GM20431 (cell line): Measurements from ENCODE around the gene CCDC182.

Experiments
- in situ Hi-C: fragments of 300-500 bp; cut with MseI, MboI; formaldehyde crosslinking; loops from one replicate; pipeline ENCODE4 v1.15.0; 2020; ENCODE audit warnings: low sequenced_read_pairs; ENCODE audit not compliant: unreplicated experiment

The CCDC182 gene

GRCh38 chr17:57705921-57706695 is 39.0 kb downstream of the CCDC182 start:
- in situ Hi-C loops, result no loop called here

DNA sequence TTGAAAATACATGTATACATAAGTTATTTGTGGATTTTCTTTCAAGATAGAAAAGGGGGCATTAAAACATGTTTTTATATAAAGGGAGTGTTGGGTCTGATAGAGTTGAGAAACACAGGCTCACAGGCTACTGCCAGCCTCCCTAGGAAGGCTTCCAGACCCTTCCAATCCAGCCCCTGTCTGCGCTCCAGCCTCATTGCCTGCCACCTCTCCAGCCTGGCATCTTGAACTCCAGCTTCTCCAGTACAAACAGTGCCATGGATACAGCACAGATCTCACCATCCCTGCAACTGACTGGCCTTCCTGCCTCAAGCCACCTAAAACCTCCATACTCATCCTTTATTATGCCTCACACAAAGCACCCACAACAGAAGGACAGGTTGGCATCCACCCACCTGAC is 40.7 kb downstream of the CCDC182 start:
- in situ Hi-C loops, result no loop called here

DNA sequence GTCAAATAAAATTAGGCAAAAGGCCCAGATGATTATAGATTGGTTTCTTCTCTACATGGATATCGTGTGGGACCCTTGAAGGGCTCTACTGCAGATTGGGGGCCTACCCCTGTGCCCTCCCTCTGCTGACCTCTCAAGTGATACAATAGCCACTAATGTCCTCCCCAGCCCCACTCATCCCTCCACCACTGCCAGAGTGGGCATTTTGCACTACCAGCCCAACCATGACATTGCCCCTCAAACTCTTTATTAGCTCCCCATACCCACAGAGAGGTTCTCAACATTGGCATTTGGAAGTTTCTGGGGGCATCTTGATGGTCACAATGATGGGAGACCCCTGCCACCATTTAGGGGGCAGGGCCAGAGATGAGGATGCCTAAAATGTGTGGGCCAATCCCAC is 41.8 kb downstream of the CCDC182 start:
- in situ Hi-C loops, result no loop called here

GRCh38 chr17:57701124-57701523 is 44.0 kb downstream of the CCDC182 start:
- in situ Hi-C loops, result no loop called here

DNA sequence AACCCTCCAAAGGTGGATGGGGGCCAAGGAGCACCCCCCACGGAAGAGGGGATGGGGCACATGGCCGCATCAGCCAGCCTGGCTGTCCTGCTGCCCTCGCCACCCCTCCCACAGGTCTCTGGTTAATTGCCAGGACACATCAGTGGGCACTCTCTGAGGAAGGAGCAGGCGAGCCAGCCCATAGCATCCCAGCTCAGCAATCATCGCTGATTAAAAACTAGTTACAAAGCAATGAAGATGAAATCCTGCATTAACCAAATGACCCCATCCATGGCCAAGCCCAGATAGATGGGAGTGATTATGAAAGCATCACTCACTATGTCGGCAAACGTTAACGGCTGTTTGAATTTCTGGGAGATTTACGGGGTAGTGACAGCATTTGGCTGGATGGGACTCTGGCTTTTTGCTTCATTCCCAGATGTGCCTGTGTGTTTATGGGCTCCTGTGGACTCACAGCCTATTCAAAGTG is 45.3 kb downstream of the CCDC182 start:
- in situ Hi-C loops, result no loop called here

DNA sequence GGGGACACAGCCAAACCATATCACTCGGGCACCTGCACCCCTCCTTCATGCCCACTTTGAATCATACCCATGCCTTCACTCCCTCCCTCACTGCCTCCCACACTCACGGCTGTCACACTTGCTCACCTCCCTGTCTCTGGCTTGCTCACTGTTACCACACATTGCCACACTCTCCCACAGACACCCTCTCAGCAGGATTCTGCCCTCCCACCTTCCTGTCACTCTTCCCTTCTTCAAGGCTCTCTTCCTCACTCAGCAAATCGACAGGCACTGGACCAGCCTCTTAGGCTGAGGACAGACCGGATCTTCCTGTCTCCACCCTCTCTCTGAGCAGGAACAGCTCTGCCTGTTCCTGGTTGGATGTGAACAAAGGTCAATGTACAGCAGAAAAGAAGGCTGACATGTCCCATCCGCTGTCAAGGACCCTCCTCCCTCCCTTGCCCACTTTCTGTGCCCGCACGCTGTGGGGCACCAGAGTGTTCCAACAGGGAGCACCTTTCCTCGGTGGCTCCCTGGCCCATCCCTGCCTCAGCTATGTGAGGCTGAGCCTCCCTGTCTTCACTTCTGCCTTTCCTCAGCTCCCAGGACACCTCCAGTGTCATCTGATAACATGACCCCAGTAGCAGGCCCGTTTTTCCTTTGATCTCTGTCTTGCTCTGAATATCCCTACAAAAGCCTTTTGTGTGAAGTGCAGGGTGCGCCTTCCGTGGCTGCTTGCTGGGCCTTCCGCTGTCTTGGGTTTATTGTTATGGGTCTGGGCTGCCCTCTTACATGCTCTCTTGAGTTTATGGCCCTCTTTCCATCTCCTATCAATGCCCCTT is 47.0 kb downstream of the CCDC182 start:
- in situ Hi-C loops, result no loop called here

DNA sequence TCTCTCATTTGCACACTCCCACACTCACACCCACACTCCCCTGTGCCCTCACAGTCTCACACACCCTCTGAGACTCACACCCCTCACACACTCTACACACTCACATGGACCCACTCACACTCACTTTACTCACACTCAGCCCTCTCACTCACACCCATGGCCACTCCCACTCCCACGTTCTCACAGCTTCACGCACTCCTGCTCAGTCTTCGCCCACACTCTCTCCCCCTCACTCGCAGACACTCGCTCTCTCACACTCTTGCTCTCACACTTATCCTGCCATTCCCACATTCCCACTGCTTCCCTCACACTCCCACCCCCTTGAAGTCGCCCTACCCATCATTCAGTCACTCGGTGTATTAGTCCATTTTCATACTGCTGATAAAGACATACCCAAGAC is 47.9 kb downstream of the CCDC182 start:
- in situ Hi-C loops, result no loop called here

DNA sequence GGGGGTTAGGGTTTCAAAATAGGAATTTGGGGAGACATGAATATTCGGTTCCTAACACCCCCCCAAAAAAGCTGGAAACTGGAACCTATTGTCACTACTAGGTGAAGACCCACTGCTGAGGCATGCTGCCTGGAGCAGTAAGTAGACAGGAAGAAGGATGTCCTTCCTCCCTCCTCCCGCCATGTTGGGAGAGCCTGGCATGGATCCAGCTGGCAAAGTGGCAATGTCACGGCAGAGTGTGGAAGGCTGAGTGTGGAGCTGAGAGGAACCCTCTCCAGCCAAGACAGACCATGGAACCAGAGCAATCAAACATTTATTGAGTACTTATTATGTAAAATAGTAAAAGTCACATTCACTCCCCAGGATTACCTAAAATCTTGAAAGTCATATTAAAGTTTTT is 49.0 kb downstream of the CCDC182 start:
- in situ Hi-C loops, result no loop called here
